HG02571 (cell line): Measurements from ENCODE around the gene GNE.
"Not testable (repeated sequence)": the region's sequence is repeated elsewhere in the genome, so short reads cannot be mapped to it uniquely, and the experiment has no call there.

Source experiments
- ATAC-seq: cut with Tn5 transposase; IDR thresholded peaks from one replicate; pipeline ENCODE4 v1.9.1; 2021; ENCODE audit warnings: mild to moderate bottlenecking, moderate library complexity; ENCODE audit not compliant: unreplicated experiment

GNE gene

DNA sequence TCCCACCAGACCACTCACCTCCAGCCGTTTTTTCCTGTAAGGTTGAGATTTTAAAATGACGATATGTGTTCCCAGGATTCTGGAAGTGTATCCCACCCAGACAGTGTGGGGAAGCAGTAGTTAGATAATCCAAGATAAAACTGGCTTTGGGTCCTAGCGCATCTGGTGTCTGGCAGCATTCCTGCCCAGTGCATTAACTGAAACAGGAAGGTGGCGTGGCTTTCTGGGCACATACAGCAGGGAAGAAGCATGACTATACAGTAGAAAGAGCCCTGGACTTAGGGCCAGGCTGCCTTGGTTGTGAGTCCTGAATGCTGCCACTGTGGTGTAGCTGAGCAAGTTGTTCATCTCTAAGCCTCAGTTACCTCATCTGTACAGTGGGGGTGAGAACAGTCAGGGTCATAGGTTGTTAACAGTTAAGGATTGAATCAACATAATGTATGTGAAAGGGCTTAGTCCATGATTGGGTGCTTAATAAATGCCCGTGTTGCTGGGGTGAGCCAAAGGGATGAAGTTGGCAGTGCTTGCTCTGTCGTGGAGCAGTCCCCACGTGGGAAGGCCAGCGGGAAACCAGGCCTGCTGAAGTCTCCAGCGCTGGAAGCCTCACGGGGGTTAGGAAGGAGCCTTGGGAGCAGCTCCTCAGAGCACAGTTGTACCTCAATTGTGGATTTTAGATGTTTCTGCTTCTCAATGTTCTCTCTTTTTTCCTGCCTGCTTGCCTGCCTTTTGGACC, 49.6 kb downstream of the GNE start:
- ATAC-seq, result no peak

DNA sequence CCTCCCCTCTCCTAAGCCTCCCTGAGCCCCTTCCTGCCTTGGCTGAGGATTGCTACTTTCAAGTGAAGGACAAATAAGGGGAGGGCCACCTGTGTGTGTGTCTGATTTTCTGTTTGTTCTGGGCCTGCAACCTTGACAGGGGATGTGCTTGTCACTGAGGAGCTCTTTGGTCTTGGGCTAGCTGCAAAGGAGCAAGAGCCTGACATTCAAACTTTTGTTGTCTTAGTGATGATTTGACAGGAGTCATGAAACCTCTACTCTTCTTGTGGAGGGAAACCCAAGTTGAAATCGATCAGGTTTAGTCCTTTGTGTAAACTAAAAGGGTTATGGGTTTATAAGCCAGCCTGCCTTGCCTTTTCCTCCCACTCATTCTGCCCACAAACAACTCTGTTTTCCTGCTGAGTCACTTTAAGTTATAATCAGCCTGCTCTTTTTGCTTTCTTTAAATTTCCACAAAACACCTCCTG, 50.7 kb downstream of the GNE start:
- no peak for ATAC-seq

DNA sequence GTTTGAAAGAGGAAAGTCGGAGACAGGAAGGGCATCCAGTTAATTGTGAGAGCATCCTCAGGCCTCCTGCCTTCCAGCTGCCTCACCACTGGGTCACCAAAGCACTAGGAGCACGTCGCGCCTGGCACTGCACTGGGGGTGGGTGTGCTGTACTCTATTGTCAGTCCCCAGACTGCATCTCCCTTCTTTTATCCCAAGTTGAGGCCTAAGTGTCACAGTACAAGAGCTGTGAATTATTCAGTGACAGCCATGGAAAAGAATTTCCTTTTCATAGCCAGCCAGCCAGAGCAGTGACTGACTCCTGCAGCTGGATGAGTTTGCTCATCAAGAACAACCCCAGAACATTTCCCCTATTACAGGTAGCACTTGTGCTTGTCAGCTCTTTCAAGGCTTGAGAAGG, 51.2 kb downstream of the GNE start:
- no peak for ATAC-seq

DNA sequence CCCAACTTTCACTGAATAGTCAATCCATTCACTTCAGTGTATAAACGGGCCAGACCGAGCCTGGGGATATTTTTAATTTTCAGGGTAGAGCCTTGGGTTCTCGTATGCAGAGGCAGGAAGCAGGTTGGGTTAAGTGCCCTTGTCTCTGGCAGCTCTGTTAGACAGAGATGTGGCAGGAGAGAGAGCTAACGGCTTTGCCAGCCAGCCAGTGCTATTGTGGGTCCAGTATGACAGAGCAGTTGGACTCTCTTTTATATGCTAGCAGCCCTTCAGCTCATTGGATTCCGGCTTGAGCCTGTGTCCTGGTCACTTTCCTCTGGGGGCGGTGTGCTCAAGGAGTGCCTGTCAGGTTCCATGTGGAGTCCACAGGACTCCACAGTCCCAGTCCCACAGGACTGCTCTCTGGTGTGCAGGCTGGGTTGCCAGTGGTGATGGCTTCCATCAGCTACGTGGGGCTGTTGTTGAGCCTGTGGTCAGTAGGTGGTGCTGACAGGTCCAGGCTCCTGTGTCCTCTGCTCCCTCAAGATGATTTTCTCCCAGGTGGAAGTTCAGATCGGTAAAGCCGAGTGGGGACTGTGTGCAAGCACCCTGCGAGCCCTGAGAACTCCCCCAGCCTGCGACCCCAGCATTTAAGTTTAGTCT, 53.2 kb downstream of the GNE start:
- ATAC-seq, result no peak

DNA sequence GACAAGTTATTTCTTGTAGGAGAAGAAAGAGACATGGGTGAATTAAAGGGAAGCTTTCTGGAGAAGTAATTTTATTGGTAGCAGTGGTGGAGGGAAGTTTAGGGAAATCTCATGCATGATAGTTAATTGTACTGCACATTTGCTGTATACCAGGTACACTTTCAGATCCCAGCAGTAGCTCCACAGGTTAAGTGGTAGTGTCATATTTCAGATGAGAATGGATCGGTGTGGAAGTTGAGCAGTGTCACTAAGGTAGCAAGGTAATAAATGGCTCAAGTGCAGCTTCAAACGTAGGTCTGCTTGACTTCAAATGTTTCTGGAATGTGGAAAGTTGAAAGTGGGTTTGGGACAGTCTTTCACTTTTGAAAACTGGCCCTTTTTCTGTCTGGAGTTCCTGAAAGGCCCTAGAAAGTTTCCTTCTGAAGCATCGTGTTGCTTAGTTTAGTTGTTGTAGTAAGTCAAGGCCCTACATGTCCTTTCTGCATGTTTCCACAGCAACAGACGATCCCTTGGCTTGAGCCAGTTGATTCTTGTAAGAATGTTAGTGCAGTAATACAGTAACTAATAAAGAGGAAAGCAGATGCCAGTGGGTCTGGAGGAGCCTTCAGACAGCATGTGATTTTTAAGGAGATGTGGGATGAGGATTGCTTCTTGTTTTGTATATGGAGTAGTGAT, 63.8 kb downstream of the GNE start:
- no peak for ATAC-seq

DNA sequence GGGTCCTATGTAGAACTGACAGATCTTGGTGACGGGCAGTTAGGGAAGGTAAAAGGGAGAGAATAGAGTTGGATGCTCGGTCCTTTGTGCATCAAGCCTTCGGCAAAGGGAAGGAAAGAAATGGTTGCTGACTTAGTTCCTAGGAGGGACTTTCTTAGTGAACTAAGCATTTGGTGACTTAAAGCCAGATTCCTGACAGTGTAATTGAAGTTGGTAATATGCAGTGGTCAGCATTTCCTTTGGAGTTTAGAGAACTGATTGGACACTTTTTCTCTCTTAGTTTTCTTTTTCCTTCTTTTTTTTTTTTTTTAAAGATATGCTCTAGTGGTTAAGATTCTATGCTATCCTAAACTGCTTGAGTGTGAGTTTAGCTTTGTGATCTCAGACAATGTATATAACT, 65.2 kb downstream of the GNE start:
- ATAC-seq, result no peak

DNA sequence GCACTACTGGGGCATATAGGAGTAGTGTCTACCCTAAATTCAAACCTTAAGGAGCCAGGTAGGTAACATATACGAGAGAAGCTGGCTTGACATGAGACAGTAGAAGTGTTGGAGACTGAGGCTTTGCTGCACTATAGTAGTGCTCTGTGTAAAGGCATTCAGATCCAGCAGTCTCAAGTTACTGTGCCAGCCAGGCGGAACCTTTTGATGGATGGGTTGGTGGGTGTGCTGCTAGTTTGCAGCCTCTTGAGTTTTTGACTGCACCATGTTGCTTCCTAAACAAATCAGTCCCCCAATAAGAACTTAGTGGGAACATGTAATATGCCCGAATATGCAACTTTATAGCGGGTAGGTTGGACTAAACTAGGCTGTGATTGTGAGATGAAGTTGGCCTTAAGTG, 66.1 kb downstream of the GNE start:
- ATAC-seq, result no peak

DNA sequence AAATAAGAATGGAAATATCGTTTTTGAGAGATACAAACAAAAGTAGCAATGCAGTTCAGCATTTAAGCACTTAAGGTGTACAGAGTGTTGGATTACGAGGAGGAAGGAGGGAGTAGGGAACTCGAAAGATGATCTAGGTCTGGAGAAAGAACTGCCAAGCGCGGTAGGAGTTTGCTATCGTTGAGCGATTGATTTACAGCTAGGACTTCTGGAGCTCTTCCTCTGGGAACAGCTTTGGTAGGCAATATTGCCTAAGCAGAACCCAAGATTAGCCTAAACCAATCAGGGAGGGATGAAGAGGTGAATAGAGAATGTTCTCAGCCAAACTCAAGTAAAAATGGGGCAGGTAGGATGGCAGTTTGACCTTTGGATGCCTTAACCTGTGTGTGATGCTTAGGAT, 66.6 kb downstream of the GNE start:
- no peak for ATAC-seq

DNA sequence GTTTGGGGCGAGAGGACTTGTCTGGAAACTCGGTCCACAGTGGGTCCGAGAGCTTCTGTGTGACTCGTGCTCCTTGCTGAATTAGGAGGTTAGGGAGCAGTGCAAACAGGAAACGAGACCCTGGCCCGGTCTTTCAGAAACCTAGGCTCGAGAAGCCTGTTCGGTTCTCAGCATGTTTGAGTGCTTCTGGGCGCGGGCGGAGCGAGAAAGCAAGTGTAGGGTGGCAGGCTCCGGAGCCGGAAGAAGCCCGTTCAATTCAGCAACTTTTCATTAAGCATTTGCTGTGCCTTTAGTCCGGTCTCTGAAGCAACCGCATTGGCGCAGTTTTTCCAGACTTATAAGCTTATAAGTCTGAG, 67.0 kb downstream of the GNE start:
- no peak for ATAC-seq

DNA sequence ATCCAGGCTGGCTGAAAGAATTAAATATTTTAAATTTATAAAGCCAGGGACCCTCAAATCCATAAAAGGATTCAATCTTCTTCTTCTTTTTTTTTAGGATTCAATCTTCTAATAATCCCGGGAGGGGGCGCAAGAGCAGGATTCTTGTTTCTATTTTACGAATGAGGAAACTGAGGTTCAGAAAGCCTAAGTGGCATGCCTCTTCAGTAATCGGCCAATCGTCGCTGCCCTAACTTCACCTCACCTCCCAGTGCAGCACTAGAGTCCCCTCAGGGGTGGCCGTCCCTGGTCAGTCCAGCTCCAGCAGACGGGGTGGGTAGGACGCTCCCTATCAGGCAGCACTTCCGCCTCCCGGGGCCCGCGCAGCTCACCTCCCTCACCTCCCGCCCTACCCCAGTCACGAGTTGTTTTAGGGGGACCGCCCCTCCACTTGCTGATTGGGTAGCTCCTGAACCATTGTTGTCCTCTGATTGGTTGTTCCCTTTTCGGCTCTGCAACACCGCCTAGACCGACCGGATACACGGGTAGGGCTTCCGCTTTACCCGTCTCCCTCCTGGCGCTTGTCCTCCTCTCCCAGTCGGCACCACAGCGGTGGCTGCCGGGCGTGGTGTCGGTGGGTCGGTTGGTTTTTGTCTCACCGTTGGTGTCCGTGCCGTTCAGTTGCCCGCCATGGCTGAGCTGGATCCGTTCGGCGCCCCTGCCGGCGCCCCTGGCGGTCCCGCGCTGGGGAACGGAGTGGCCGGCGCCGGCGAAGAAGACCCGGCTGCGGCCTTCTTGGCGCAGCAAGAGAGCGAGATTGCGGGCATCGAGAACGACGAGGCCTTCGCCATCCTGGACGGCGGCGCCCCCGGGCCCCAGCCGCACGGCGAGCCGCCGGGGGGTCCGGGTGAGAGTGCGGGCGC, 67.6 kb downstream of the GNE start, which contains the start of gene CLTA:
Gene CLTA (plus strand): TSS at position 534 of the 902 bp plus-strand sequence. CDS start 136 bp downstream, at position 670.
- peak; percentile 99 for ATAC-seq

DNA sequence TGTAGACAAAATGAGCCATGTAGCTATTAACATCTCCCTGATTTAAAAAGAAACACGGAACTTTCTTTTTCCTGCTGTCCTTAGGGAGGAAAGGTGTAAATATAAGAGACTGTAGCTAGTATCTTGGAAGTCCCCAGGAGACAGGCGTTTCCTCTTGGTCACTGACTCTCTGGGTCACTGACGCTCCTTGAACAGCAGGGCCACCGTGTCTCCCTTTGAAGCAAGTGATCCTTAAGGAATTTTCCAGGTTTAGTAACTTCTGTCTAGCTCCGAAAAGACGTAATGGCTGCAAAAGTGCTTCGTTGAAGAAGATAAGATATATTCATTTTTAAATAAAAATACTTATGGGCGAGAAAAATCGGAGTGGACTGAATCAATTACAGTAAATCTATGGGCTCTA, 68.3 kb downstream of the GNE start:
- no peak for ATAC-seq

DNA sequence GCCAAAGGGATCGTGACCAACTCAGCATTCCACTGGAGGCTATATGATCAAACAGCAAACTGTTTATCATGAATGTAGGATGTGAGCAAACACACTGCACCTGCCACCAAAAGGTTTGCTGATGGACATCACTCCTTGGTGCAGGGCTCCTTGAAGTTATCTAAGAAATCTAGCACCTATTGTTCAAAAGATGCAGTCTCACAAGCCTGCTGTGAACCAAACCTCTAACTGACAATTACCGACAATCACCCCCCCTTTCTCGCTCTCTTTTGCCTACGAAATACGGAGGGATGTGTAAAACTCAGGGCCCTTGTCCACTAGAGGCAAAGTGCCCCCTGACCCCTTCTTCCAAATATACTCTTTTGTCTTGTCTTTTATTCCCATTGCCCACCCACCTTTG, 70.0 kb downstream of the GNE start:
- ATAC-seq, result no peak

DNA sequence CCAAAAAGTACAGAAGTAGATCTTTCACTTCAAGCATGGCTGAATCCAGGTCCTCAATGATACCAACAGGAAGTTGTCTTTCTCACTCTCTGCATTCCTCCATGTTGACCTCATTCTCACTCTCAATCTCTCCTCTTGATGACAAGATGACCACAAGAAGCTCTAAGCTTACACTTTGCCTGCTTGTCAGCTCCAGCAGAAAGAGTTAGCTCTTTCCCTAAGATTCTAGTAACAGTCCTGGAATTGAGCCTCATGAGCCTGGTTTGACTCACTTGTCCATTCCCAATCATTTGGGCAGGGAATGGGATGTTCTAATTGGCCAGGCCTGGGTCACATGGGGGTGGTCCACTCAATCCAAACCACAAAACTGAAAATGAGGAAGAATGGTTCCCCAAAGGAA, 70.8 kb downstream of the GNE start:
- ATAC-seq, result no peak

DNA sequence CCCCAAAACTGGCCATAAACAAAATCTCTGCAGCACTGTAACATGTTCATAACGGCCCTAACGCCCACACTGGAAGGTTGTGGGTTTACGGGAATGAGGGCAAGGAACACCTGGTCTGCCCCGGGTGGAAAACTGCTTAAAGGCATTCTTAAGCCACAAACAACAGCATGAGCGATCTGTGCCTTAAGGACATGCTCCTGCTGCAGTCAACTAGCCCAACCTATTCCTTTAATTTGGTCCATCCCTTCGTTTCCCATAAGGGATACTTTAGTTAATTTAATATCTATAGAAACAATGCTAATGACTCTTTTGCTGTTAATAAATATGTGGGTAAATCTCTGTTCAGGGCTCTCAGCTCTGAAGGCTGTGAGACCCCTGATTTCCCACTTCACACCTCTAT, 78.0 kb downstream of the GNE start:
- not testable (repeated sequence) for ATAC-seq

DNA sequence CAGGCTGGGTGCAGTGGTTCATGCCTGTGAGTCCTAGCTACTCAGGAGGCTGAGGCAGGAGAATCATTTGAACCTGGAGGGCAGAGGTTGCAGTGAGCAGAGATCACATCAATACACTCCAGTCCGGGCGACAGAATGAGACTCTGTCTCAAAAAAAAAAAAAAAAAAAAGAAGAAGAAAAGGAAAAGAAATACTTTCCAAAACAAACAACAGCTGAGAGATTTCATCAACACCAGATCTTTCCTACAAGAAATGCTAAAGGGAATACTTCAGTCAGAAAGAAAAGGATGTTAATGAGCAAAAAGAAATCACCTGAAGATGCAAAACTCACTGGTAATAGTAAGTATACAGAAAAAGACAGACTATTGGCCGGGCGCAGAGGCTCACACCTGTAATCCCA, 80.7 kb downstream of the GNE start:
- no peak for ATAC-seq

DNA sequence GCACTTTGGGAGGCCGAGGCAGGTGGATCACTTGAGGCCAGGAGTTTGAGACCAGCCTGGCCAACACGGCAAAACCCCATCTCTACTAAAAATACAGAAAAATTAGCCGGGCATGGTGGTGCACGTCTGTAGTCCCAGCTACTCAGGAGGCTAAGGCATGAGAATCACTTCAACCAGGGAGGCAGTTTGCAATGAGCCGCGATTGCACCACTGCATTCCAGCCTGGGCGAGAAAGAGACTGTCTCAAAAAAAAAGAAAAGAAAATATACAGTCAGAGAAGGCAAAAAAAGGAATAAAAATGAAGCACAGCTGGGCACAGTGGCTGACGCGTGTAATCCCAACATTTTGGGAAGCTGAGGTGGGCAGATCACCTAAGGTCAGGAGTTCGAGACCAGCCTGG, 81.8 kb downstream of the GNE start:
- ATAC-seq, result not testable (repeated sequence)

DNA sequence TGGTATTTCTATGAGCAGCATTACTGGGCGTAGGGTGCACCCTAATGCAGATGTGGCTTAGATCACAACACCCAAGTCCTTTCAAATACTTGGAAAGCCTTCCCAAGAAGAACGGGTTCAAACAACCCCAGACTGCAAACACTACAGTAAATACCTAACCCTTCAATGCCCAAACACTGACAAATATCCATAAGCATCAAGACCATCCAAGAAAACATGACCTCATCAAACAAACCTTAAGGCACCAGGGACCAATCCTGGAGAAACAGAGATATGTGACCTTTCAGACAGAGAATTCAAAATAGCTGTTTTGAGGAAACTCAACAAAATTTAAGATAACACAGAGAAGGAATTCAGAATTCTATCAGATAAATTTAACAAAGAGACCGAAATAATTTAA, 83.0 kb downstream of the GNE start:
- ATAC-seq, result not testable (repeated sequence)

DNA sequence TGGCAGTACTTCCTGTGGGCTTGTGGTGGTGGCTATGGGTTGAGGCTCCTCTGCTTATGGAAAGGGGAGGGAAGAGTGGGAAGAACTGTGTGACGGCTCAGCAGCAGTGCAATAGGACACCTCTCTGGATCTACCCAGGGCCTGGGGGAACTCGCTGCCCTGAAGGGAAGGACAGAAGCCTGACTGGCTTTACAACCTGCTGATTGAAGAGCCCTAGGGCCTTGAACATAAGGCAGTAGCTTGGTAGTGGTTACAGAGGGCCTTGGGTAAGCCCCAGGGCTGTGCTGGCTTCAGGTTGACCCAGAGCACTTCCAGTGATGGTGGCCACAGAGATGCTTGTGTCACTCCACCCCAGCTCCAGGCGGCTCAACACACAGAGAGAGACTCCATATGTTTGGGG, 83.5 kb downstream of the GNE start:
- ATAC-seq, result no peak

DNA sequence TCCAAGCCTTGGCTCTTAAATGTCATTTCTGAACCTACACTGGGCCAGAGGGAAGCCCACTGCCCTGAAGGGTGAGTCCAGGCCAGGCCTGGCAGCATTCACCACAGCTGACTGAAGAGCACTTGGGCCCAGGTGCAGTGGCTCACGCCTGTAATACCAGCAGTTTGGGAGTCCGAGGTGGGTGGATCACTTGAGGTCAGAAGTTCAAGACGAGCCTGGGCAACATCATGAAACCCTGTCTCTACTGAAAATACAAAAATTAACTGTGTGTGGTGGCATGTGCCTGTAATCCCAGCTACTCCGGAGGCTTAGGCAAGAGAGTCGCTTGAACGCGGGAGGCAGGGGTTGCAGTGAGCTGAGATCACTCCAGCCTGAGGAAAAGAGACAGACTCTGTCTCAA, 84.0 kb downstream of the GNE start:
- ATAC-seq, result no peak

DNA sequence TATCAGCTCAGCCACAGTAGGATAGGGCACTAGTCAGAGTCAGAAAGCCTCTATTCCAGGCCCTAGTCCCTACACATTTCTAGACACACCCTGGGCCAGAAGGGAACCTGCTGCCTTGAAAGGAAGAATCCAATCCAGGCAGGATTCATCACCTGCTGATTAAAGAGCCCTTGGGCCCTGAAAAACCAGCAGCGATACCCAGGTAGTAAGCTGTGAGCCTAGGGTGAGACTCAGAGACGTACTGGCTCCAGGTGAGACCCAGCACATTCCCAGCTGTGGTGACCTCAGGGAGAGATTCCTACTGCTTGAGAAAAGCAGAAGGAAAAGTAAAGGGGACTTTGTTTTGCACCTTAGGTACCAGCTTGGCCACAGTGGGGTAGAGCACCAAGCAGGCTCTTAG, 84.4 kb downstream of the GNE start:
- ATAC-seq, result no peak

DNA sequence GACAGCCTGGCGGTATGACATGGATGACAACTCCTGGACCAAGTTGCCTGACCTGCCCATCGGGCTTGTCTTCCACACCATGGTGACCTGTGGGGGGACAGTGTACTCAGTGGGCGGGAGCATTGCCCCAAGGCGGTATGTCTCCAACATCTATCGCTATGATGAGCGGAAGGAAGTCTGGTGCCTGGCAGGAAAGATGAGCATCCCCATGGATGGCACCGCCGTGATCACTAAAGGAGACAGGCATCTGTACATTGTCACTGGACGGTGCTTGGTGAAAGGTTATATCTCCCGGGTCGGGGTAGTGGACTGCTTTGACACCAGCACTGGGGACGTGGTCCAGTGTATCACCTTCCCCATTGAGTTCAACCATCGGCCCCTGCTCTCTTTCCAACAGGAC, 87.7 kb downstream of the GNE start:
- no peak for ATAC-seq
